ENCODE results near the gene GYPC. TPM values are rescaled to one million over a fixed set of nuclear protein-coding genes. Genes with fewer than 3 reads are reported as not detected.

Gene GYPC
- total RNA-seq, 4 donors from 2014 or later: 91.5 to 146 (median 126) TPM

- TF ChIP-seq CTCF (IDR thresholded peaks at IDR 0.05; ENCODE audit: low read depth): no peak
Measured at GRCh38 chr2:126664234-126664633, 8.3 kb downstream of the GYPC start.

- no peak for TF ChIP-seq CTCF (IDR thresholded peaks at IDR 0.05; ENCODE audit: low read depth)
Measured at GRCh38 chr2:126664639-126665038, 8.7 kb downstream of the GYPC start.

- TF ChIP-seq CTCF (IDR thresholded peaks at IDR 0.05; ENCODE audit: low read depth): no peak
Measured at GRCh38 chr2:126665483-126665882, 9.5 kb downstream of the GYPC start.

GRCh38 chr2:126668254-126668653, 12.3 kb downstream of the GYPC start:
- TF ChIP-seq CTCF (IDR thresholded peaks at IDR 0.05; ENCODE audit: low read depth): no peak

- no peak for TF ChIP-seq CTCF (IDR thresholded peaks at IDR 0.05; ENCODE audit: low read depth)
Measured at GRCh38 chr2:126669772-126670171, 13.8 kb downstream of the GYPC start.

GRCh38 chr2:126671488-126671887, 15.5 kb downstream of the GYPC start:
- TF ChIP-seq CTCF (IDR thresholded peaks at IDR 0.05; ENCODE audit: low read depth): no peak

- TF ChIP-seq CTCF (IDR thresholded peaks at IDR 0.05; ENCODE audit: low read depth): no peak
Measured at GRCh38 chr2:126672980-126673605, 17.1 kb downstream of the GYPC start.
